ENCODE measurements around the gene EFL1.
"Not testable (repeated sequence)": the region's sequence is repeated elsewhere in the genome, so short reads cannot be mapped to it uniquely, and the experiment has no call there.

EFL1 gene

GRCh38 chr15:82298520-82298919 is 36.0 kb upstream of the EFL1 start:
- Histone ChIP-seq H3K27ac (no peak overlapping the region), H3K27me3 (replicated peaks) (no peaks in the 10 kb centered on the region), H3K4me3 (ENCODE audit: low read depth, low read length) (no peak overlapping the region), H3K36me3 (replicated peaks) (no peaks in the 10 kb centered on the region)
- in situ Hi-C loops (cut with HindIII; ENCODE audit: low pct_ligation_motif_present, low sequenced_read_pairs), result no loop called here
- DNase-seq, result no peak
- TF ChIP-seq CTCF (IDR thresholded peaks at IDR 0.05; ENCODE audit: low read depth, low read length, missing control alignments), result no peak

GRCh38 chr15:82298032-82298431 is 35.5 kb upstream of the EFL1 start:
- Histone ChIP-seq H3K27me3 (replicated peaks) (no peaks in the 10 kb centered on the region), H3K27ac (no peak overlapping the region), H3K36me3 (replicated peaks) (no peaks in the 10 kb centered on the region), H3K4me3 (ENCODE audit: low read depth, low read length) (no peak overlapping the region)
- no peak for DNase-seq
- no peak for TF ChIP-seq CTCF (IDR thresholded peaks at IDR 0.05; ENCODE audit: low read depth, low read length, missing control alignments)
- in situ Hi-C loops (cut with HindIII; ENCODE audit: low pct_ligation_motif_present, low sequenced_read_pairs), result no loop called here

GRCh38 chr15:82297546-82297945 is 35.0 kb upstream of the EFL1 start:
- no peak for TF ChIP-seq CTCF (IDR thresholded peaks at IDR 0.05; ENCODE audit: low read depth, low read length, missing control alignments)
- no peak overlapping the region for H3K27ac ChIP-seq
- H3K36me3 ChIP-seq (replicated peaks), result no peaks in the 10 kb centered on the region
- H3K4me3 ChIP-seq (ENCODE audit: low read depth, low read length), result no peak overlapping the region
- in situ Hi-C loops (cut with HindIII; ENCODE audit: low pct_ligation_motif_present, low sequenced_read_pairs), result no loop called here
- DNase-seq, result no peak
- H3K27me3 ChIP-seq (replicated peaks), result no peaks in the 10 kb centered on the region

GRCh38 chr15:82294061-82294690 is 31.6 kb upstream of the EFL1 start:
- Histone ChIP-seq H3K4me3 (ENCODE audit: low read depth, low read length) (no peak overlapping the region), H3K36me3 (replicated peaks) (no peaks in the 10 kb centered on the region), H3K27me3 (replicated peaks) (no peaks in the 10 kb centered on the region), H3K27ac (no peak overlapping the region)
- in situ Hi-C loops (cut with HindIII; ENCODE audit: low pct_ligation_motif_present, low sequenced_read_pairs), result no loop called here
- no peak for TF ChIP-seq CTCF (IDR thresholded peaks at IDR 0.05; ENCODE audit: low read depth, low read length, missing control alignments)
- DNase-seq, result no peak

- in situ Hi-C loops (cut with HindIII; ENCODE audit: low pct_ligation_motif_present, low sequenced_read_pairs), result no loop called here
- DNase-seq, result no peak
- Histone ChIP-seq H3K36me3 (replicated peaks) (no peaks in the 10 kb centered on the region), H3K27me3 (replicated peaks) (no peaks in the 10 kb centered on the region), H3K27ac (no peak overlapping the region), H3K4me3 (ENCODE audit: low read depth, low read length) (no peak overlapping the region)
- TF ChIP-seq CTCF (IDR thresholded peaks at IDR 0.05; ENCODE audit: low read depth, low read length, missing control alignments), result no peak
These were observed 29.7 kb upstream of the EFL1 start for GRCh38 chr15:82292271-82292670.

- H3K27ac ChIP-seq; H3K27me3 ChIP-seq (replicated peaks); H3K4me3 ChIP-seq (ENCODE audit: low read depth, low read length); H3K36me3 ChIP-seq (replicated peaks); DNase-seq; in situ Hi-C loops (cut with HindIII; ENCODE audit: low pct_ligation_motif_present, low sequenced_read_pairs): not testable (repeated sequence)
These were observed 25.7 kb upstream of the EFL1 start for GRCh38 chr15:82288202-82288601.

GRCh38 chr15:82286475-82286874 is 23.9 kb upstream of the EFL1 start:
- H3K27ac ChIP-seq; DNase-seq; H3K36me3 ChIP-seq (replicated peaks); H3K27me3 ChIP-seq (replicated peaks); in situ Hi-C loops (cut with HindIII; ENCODE audit: low pct_ligation_motif_present, low sequenced_read_pairs); H3K4me3 ChIP-seq (ENCODE audit: low read depth, low read length): not testable (repeated sequence)

- DNase-seq; H3K27ac ChIP-seq; in situ Hi-C loops (cut with HindIII; ENCODE audit: low pct_ligation_motif_present, low sequenced_read_pairs); H3K36me3 ChIP-seq (replicated peaks); H3K27me3 ChIP-seq (replicated peaks); H3K4me3 ChIP-seq (ENCODE audit: low read depth, low read length): not testable (repeated sequence)
These were observed 21.8 kb upstream of the EFL1 start for GRCh38 chr15:82284381-82284780.

- H3K4me3 ChIP-seq (ENCODE audit: low read depth, low read length); in situ Hi-C loops (cut with HindIII; ENCODE audit: low pct_ligation_motif_present, low sequenced_read_pairs); DNase-seq; H3K27me3 ChIP-seq (replicated peaks); H3K36me3 ChIP-seq (replicated peaks); H3K27ac ChIP-seq: not testable (repeated sequence)
These were observed 19.9 kb upstream of the EFL1 start for GRCh38 chr15:82282386-82282785.

Measured in brain microvascular endothelial cell (primary cell).